Adrenal gland (tissue), 12 donors: ENCODE data around the gene MYH7. TPM values are rescaled to one million over a fixed set of nuclear protein-coding genes. Genes with fewer than 3 reads are reported as not detected.
"Not testable (repeated sequence)": the region's sequence is repeated elsewhere in the genome, so short reads cannot be mapped to it uniquely, and the experiment has no call there.

ENCODE experiments used
- DNase-seq, 7 donors: peaks; one replicate each; pipeline ENCODE4 v3.0.0-alpha.2; 2019 to 2020
- H3K27ac ChIP-seq, 5 donors: fragments of 200-600 bp; sonication (generic) in 4 of 5; 1 replicate in 3 of 5; 2 replicates in 2 of 5; pipeline versions ENCODE4 v1.5.1 to v1.8.0; 2016 to 2020; ENCODE audit warnings: mild to moderate bottlenecking in 1 of 5
- H3K27me3 ChIP-seq: fragments of 200-600 bp; 2 replicates; pipeline ENCODE4 v1.8.0; 2021
- H3K36me3 ChIP-seq, 2 donors: fragments of 200-600 bp; replicated peaks in 1 of 2; 1 replicate in 1 of 2; 2 replicates in 1 of 2; pipeline versions ENCODE4 v1.5.1 to v1.8.0; 2018 to 2022
- H3K4me1 ChIP-seq, 2 donors: fragments of 200-600 bp; replicated peaks in 1 of 2; 1 replicate in 1 of 2; 2 replicates in 1 of 2; pipeline versions ENCODE4 v1.5.1 to v1.8.0; 2018 to 2021
- H3K4me3 ChIP-seq, 4 donors: fragments of 200-600 bp; sonication (generic) in 3 of 4; one replicate each; pipeline ENCODE4 v1.5.1; 2016 to 2018
- H3K9me3 ChIP-seq, 3 donors: fragments of 200-600 bp; sonication (generic) in 1 of 3; replicated peaks in 1 of 3; 1 replicate in 2 of 3; 2 replicates in 1 of 3; pipeline versions ENCODE4 v1.5.1 to v1.8.0; 2016 to 2021
- POLR2A ChIP-seq, 2 donors: fragments of 450-650 bp; IDR thresholded peaks; one replicate each; pipeline ENCODE4 v1.6.1; 2017; ENCODE audit warnings: antibody characterized with exemption in 2 of 2, mild to moderate bottlenecking in 2 of 2, moderate library complexity in 1 of 2
- WGBS, 4 donors: extraction: QIAGEN DNeasy Blood & Tissue Kit in 2 of 4; methylation state at CpG; one replicate each; pipeline versions ENCODE4 v1.1.5 to v1.1.7; 2013 to 2017; 5-methylcytosine and 5-hydroxymethylcytosine counted together
- intact Hi-C, 2 donors: fragments of 100-400 bp; cut with DNase I; formaldehyde crosslinking; loops; one replicate each; pipeline versions ENCODE4 v1.14.1 to v1.15.0; 2022 to 2023
- polyA plus RNA-seq, 3 donors: library from polyadenylated mRNA; stranded (reverse); fragments of 200-250 nt in 2 of 3; fragments of 350-450 nt in 1 of 3; fragmentation: Illumina TruSeq in 1 of 3; extraction: RNeasy Lipid Tissue Mini Kit (QIAGEN cat#74804) in 1 of 3; gene quantifications; one replicate each; pipeline ENCODE4 v1.2.3, GENCODE V29; 2013 to 2014
- total RNA-seq, 9 donors: library from RNA; depleted of rRNA in 4 of 9; stranded (reverse); fragments of >200 nt in 4 of 9; fragments of 120-200 nt in 1 of 9; fragmentation: NEBNext Ultra II Directional in 1 of 9; extraction: Animal tissue kit (Norgen Biotek cat#: 25700) in 1 of 9; gene quantifications; one replicate each; pipeline versions ENCODE4 v1.1.0 to v1.2.4, GENCODE V29; 2013 to 2023
- TF ChIP-seq, protein P1 (sequence below), 6 experiments: fragments of 450-650 bp in 4 of 6; fragments of 200-600 bp in 2 of 6; sonication (generic) in 1 of 6; IDR thresholded peaks; 1 replicate in 5 of 6; 2 replicates in 1 of 6; pipeline versions ENCODE4 v1.5.1 to v1.8.0; 2016 to 2021; ENCODE audit warnings: antibody characterized with exemption in 6 of 6, mild to moderate bottlenecking in 2 of 6, moderate library complexity in 1 of 6
- donor health status: healthy with polysubstance abuse.
- donor health status: Bipolar disorder and iron deficiency.
- donor health status: DM: yes; HTN: yes; CAD: no.
- donor health status: DM: no; HTN: no; CAD: no.
- donor health status: DM: no; HTN: no; CAD: no.
- donor health status: DM: yes; HTN: yes; CAD: no.

Gene MYH7
- total and polyA plus RNA-seq, 12 donors, result 0.06 to 7.1 (median 0.64) TPM; not detected in 4

DNA sequence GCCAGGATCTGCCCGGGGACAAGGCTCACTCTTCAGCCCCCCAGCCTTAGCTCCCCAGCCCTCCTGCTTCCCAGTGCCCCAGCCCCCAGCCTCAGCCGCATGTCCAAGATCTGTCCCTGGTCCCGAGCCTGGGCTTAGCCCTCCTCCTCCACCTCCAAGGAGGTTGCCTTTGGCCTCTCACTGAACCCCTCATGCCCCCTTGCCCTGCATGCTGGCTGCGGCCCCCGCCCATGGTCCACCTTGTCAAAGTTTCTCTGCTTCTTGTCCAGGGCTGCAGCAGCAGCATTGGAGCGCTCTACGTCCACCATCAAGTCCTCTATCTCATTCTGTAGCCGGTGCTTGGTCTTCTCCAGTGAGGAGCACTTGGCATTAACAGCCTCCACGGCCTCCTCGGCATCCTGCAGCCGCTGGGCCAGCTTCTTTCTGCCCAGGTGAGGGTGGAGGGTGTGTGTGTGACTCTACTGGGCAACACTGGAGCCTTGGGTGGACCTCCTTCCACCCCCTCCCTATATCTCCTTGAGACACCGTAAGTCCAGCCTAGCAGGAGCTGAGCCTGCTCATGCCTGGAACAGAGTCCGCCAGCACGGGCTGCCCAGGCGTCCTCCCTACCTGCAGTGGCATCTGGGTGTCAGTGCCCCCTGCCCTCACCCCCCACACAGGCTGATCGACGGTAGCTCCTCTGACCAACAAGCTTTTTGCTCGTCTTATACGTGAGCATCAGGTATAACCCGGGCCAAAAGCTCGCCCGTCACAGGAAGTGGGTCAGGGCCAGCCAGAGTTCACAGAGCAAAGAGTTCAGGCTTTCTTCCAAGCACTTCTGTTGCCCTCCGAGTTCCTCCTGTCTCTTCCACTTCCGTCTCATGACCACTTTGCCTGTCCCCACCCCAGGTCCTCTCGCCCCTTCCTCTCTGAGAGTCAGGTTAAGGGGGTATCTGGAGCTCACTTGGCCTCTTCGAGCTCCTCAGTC, 47.3 kb downstream of the MYH7 start:
- WGBS, 4 donors, result 70 to 79% (median 76%) methylated on average over 17 to 26 of the region's 26 CpGs
- H3K4me3 ChIP-seq, result no peak overlapping the region
- intact Hi-C loops, result no loop called here
- no peaks in the 10 kb centered on the region for H3K4me1 ChIP-seq
- H3K27me3 ChIP-seq, result no peaks in the 10 kb centered on the region
- H3K27ac ChIP-seq, result no peak overlapping the region
- no peak for DNase-seq
- no peaks in the 10 kb centered on the region for H3K9me3 ChIP-seq
- no peak for TF ChIP-seq POLR2A (IDR thresholded peaks at IDR 0.05)
- TF ChIP-seq, protein P1, sequence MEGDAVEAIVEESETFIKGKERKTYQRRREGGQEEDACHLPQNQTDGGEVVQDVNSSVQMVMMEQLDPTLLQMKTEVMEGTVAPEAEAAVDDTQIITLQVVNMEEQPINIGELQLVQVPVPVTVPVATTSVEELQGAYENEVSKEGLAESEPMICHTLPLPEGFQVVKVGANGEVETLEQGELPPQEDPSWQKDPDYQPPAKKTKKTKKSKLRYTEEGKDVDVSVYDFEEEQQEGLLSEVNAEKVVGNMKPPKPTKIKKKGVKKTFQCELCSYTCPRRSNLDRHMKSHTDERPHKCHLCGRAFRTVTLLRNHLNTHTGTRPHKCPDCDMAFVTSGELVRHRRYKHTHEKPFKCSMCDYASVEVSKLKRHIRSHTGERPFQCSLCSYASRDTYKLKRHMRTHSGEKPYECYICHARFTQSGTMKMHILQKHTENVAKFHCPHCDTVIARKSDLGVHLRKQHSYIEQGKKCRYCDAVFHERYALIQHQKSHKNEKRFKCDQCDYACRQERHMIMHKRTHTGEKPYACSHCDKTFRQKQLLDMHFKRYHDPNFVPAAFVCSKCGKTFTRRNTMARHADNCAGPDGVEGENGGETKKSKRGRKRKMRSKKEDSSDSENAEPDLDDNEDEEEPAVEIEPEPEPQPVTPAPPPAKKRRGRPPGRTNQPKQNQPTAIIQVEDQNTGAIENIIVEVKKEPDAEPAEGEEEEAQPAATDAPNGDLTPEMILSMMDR (IDR thresholded peaks at IDR 0.05), result no peak
- H3K36me3 ChIP-seq, result no peaks in the 10 kb centered on the region

DNA sequence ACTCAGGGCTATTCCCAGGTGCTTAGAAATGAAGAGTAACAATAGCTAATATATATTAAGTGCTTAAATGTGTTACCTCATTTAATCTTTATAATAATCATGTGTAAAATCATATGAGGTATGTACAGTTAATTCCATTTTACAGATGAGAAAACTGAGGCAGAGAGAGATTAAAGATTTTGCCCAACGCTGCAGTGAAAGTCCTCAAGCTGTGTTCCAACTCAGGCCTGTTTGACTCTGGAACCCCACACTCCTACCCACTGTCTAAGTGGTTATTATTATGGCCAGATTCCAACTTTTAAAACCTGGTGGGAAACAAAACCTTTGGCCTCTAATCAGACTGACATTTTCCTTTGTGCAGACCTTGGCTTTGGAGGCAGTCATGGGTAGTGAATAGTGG, 48.5 kb downstream of the MYH7 start:
- WGBS, 4 donors, result 83 to 94% (median 89%) methylated on average over 1 of the region's 1 CpG
- intact Hi-C loops, result no loop called here
- Histone ChIP-seq H3K9me3 (no peaks in the 10 kb centered on the region), H3K27ac (no peak overlapping the region), H3K4me3 (no peak overlapping the region), H3K36me3 (no peaks in the 10 kb centered on the region), H3K4me1 (no peaks in the 10 kb centered on the region), H3K27me3 (no peaks in the 10 kb centered on the region)
- DNase-seq, result no peak
- TF ChIP-seq, protein P1 (IDR thresholded peaks at IDR 0.05), result no peak
- no peak for TF ChIP-seq POLR2A (IDR thresholded peaks at IDR 0.05)

DNA sequence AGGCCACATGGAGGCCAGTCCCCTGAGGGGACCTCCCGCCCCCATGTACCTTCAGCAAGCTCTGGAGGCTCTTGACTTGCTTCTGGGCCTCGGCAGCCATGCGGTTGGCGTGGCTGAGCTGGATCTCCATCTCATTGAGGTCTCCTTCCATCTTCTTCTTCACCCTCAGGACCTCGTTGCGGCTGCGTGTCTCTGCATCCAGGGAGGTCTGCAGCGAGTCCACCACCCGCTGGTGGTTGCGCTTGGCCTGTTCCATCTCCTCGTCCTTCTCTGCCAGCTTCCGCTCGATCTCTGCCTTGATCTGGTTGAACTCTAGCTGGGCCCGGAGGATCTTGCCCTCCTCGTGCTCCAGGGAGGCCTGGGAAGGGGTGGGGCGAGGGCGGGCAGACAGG, 49.2 kb downstream of the MYH7 start:
- intact Hi-C loops, H3K4me1 ChIP-seq, H3K36me3 ChIP-seq, H3K27ac ChIP-seq, H3K27me3 ChIP-seq, H3K9me3 ChIP-seq, H3K4me3 ChIP-seq, DNase-seq: not testable (repeated sequence)
- 83 to 90% (median 87%) methylated on average over 6 to 17 of the region's 17 CpGs for WGBS, 4 donors

DNA sequence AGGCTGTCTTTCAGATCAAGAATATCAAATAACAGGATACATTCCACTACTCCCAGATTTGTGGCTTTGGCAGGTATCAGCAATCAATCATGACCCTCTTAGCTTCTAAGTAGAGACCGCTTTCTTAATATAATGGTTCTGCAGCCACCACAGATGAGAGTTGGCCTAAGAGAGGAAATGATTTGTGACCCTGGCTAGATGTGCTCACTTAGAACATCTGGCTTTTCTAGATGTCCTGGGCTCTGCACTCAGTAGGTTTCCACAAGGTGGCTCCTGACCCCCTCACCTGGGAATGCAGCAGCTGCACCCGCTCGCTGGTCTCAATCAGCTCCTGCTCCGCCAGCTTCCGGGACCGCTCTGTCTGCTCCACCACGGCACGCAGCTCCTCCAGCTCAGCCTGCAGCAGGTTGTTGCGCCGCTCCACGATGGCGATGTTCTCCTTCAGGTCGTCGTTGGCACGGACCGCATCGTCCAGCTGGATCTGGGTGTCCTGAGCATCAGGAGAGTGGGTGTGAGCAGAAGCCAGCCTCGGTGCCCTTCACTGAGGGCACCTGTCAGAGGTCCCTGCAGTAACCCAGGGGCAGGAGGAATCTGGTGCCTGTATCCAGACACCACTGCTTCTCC, 49.7 kb downstream of the MYH7 start:
- no peaks in the 10 kb centered on the region for H3K36me3 ChIP-seq
- H3K27ac ChIP-seq, result no peak overlapping the region
- H3K9me3 ChIP-seq, result no peaks in the 10 kb centered on the region
- WGBS, 4 donors, result 89 to 94% (median 92%) methylated on average over 12 to 18 of the region's 18 CpGs
- no peak for DNase-seq
- intact Hi-C loops, result no loop called here
- H3K27me3 ChIP-seq, result no peaks in the 10 kb centered on the region
- TF ChIP-seq, protein P1 (IDR thresholded peaks at IDR 0.05), result no peak
- TF ChIP-seq POLR2A (IDR thresholded peaks at IDR 0.05), result no peak
- no peaks in the 10 kb centered on the region for H3K4me1 ChIP-seq
- H3K4me3 ChIP-seq, result no peak overlapping the region
